Tibial nerve (tissue), 4 donors: ENCODE measurements around the gene KRTAP5-1.

Experiments
- CTCF ChIP-seq, 5 experiments: fragments of 200-600 bp in 3 of 5; fragments of 450-650 bp in 2 of 5; sonication (generic) in 3 of 5; IDR thresholded peaks; one replicate each; pipeline ENCODE4 v1.5.1; 2016 to 2019; ENCODE audit warnings: antibody characterized with exemption in 5 of 5, mild to moderate bottlenecking in 3 of 5, moderate library complexity in 2 of 5
- EP300 ChIP-seq, 2 donors: sonication (generic); formaldehyde crosslinking; IDR thresholded peaks; one replicate each; pipeline ENCODE4 v1.6.1; 2017; ENCODE audit warnings: antibody characterized with exemption in 2 of 2, mild to moderate bottlenecking in 1 of 2
- POLR2A ChIP-seq, 2 donors: fragments of 450-650 bp; IDR thresholded peaks; one replicate each; pipeline ENCODE4 v1.6.1; 2017; ENCODE audit warnings: antibody characterized with exemption in 2 of 2, mild to moderate bottlenecking in 2 of 2, moderate library complexity in 2 of 2

DNA sequence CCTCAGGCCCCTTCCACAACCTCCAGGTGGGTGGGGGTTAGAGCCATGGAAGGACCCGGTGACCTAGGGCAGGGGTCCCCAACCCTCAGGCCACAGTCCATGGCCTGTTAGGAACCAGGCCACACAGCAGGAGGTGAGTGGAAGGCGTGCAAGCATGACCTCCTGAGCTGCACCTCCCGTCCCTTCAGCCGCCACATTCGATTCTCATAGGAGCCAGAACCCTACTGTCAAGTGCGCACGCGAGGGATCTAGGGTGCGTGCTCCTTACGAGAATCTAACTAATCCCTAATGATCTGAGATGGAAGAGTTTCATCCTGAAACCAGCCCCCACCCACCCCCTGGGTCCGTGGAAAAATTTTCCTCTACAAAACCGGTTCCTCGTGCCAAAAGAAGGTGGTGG is 40.5 kb upstream of the KRTAP5-1 start:
- no peak for TF ChIP-seq CTCF (IDR thresholded peaks at IDR 0.05)
- TF ChIP-seq EP300 (IDR thresholded peaks at IDR 0.05) = no peak
- TF ChIP-seq POLR2A (IDR thresholded peaks at IDR 0.05) = no peak
